Lung (tissue), 16 donors: ENCODE measurements around the gene BLOC1S4. TPM values are rescaled to one million over a fixed set of nuclear protein-coding genes. Genes with fewer than 3 reads are reported as not detected.
A peak's percentile ranks its signal among the peaks of the same experiment; 100 is the strongest.

Source experiments
- ATAC-seq: fragments of 200-7000 bp; cut with Tn5 transposase; one replicate; pipeline ENCODE4 v1.9.1; 2020; ENCODE audit warnings: moderate number of reproducible peaks; ENCODE audit not compliant: insufficient read depth, low FRiP score
- DNase-seq, 3 donors: peaks; one replicate each; pipeline ENCODE4 v3.0.0-alpha.2; 2013 to 2017
- H3K27ac ChIP-seq, 2 donors: one replicate each; pipeline ENCODE4 v1.5.1; 2013; ENCODE audit warnings: mild to moderate bottlenecking in 2 of 2, moderate library complexity in 2 of 2, control low read depth in 1 of 2, inconsistent platforms in 1 of 2, low read depth in 1 of 2, low read length in 1 of 2
- H3K27me3 ChIP-seq, 3 donors: one replicate each; pipeline ENCODE4 v1.5.1; 2013; ENCODE audit warnings: low read length in 2 of 3; ENCODE audit not compliant: control insufficient read depth in 3 of 3, insufficient read depth in 3 of 3
- H3K36me3 ChIP-seq, 4 donors: one replicate each; pipeline ENCODE4 v1.5.1; 2013; ENCODE audit warnings: low read length in 4 of 4, mild to moderate bottlenecking in 1 of 4, moderate library complexity in 1 of 4; ENCODE audit not compliant: control insufficient read depth in 4 of 4, insufficient read depth in 4 of 4
- H3K4me1 ChIP-seq, 5 donors: one replicate each; pipeline ENCODE4 v1.5.1; 2013; ENCODE audit warnings: low read length in 5 of 5, mild to moderate bottlenecking in 2 of 5, moderate library complexity in 1 of 5; ENCODE audit not compliant: control insufficient read depth in 5 of 5, insufficient read depth in 5 of 5
- H3K4me3 ChIP-seq: one replicate; pipeline ENCODE4 v1.5.1; 2013; ENCODE audit warnings: mild to moderate bottlenecking, control low read depth, moderate library complexity
- H3K9ac ChIP-seq, 2 donors: one replicate each; pipeline ENCODE4 v1.5.1; 2013; ENCODE audit warnings: low read length in 2 of 2, control low read depth in 1 of 2; ENCODE audit not compliant: insufficient read depth in 1 of 2
- H3K9me3 ChIP-seq, 4 donors: one replicate each; pipeline ENCODE4 v1.5.1; 2013; ENCODE audit warnings: low read length in 3 of 4, mild to moderate bottlenecking in 1 of 4, moderate library complexity in 1 of 4; ENCODE audit not compliant: control insufficient read depth in 4 of 4, insufficient read depth in 3 of 4
- CTCF ChIP-seq: IDR thresholded peaks from 2 replicates; pipeline ENCODE4 v1.5.1; 2012; ENCODE audit warnings: mild to moderate bottlenecking; ENCODE audit errors: control extremely low read depth, extremely low read depth
- WGBS, 2 donors: extraction: QIAGEN DNeasy Blood & Tissue Kit; methylation state at CpG; one replicate each; pipeline ENCODE4 v1.1.7; 2013; 5-methylcytosine and 5-hydroxymethylcytosine counted together
- long read RNA-seq, 5 donors: transcript quantifications; one replicate each; lab custom pipeline, GENCODE V29; 2026
- polyA plus RNA-seq, 2 donors: library from polyadenylated mRNA; stranded (reverse); fragments of 200-250 nt; gene quantifications; one replicate each; pipeline ENCODE4 v1.2.1, GENCODE V29; 2013
- total RNA-seq, 2 donors: library from RNA; depleted of rRNA in 1 of 2; stranded (reverse); fragments of >200 nt in 1 of 2; gene quantifications; one replicate each; pipeline ENCODE4 v1.2.1, GENCODE V29; 2014 to 2021
- donor health status: control.
- donor health status: control.
- donor health status: Bipolar disorder and iron deficiency.
- donor health status: healthy.
- donor health status: DM: yes; HTN: yes; CAD: no.

Gene BLOC1S4
- total RNA-seq (10 to 100 TPM in 1 of 2 donors, 1 to 10 TPM in 1; 8.0 to 15.2 TPM), polyA plus RNA-seq (10 to 100 TPM in 1 of 2 donors, 1 to 10 TPM in 1; 9.5 to 13.7 TPM)
- long read RNA-seq, donor 1, transcript BLOC1S4-201 (1 exons, 1,617 nt) = major isoform, 25 of 25 reads
- long read RNA-seq, donor 1, partial matches to known transcripts = 0 of 25 reads
- long read RNA-seq, donor 1, other reads (novel, unspliced or antisense) = 0 of 25 reads
- long read RNA-seq, donor 2, transcript BLOC1S4-201 (1 exons, 1,617 nt) = major isoform, 16 of 16 reads
- long read RNA-seq, donor 2, partial matches to known transcripts = 0 of 16 reads
- long read RNA-seq, donor 2, other reads (novel, unspliced or antisense) = 0 of 16 reads
- long read RNA-seq, donor 3, transcript BLOC1S4-201 (1 exons, 1,617 nt) = major isoform, 8 of 8 reads
- long read RNA-seq, donor 3, partial matches to known transcripts = 0 of 8 reads
- long read RNA-seq, donor 3, other reads (novel, unspliced or antisense) = 0 of 8 reads
- long read RNA-seq, donor 4, transcript BLOC1S4-201 (1 exons, 1,617 nt) = major isoform, 14 of 14 reads
- long read RNA-seq, donor 4, partial matches to known transcripts = 0 of 14 reads
- long read RNA-seq, donor 4, other reads (novel, unspliced or antisense) = 0 of 14 reads
- long read RNA-seq, donor 5, transcript BLOC1S4-201 (1 exons, 1,617 nt) = major isoform, 28 of 28 reads
- long read RNA-seq, donor 5, partial matches to known transcripts = 0 of 28 reads
- long read RNA-seq, donor 5, other reads (novel, unspliced or antisense) = 0 of 28 reads

- DNase-seq (peak; percentile 92 to 97 (median 93)), ATAC-seq (peak; percentile 97)
- H3K36me3 ChIP-seq = no peaks in the 10 kb centered on the region
- H3K27me3 ChIP-seq = no peaks in the 10 kb centered on the region
- 0% methylated on average over 96 to 109 of the region's 109 CpGs for WGBS, 2 donors
- peak within 1 kb of the TSS; percentile 68 to 78 for H3K9ac ChIP-seq
- no peak for TF ChIP-seq CTCF
- H3K4me3 ChIP-seq = peak within 1 kb of the TSS; percentile 89
- H3K27ac ChIP-seq = peak within 1 kb of the TSS; percentile 96
- H3K9me3 ChIP-seq = no peaks in the 10 kb centered on the region
- H3K4me1 ChIP-seq = peaks cover 0 to 7% (median 0%) of the 10 kb centered on the region in 5 donors
Measured at GRCh38 chr4:6716018-6716911, at the start of gene BLOC1S4. Gene BLOC1S4 (plus strand): TSS chr4:6716174. CDS start chr4:6716210, 36 bp downstream.

- peaks cover 0 to 15% (median 15%) of the 10 kb centered on the region in 3 donors for H3K27me3 ChIP-seq
- 81 to 86% methylated on average over 11 of the region's 11 CpGs for WGBS, 2 donors
- peaks cover 0 to 8% (median 5%) of the 10 kb centered on the region in 5 donors for H3K4me1 ChIP-seq
- H3K9me3 ChIP-seq = peaks cover 0 to 3% (median under 1%) of the 10 kb centered on the region in 4 donors
- no peak overlapping the region for H3K4me3 ChIP-seq
- peaks cover 0 to 3% (median under 1%) of the 10 kb centered on the region in 4 donors for H3K36me3 ChIP-seq
- no peak overlapping the region for H3K27ac ChIP-seq
- DNase-seq (no peak), ATAC-seq (no peak)
- H3K9ac ChIP-seq = no peak overlapping the region
- TF ChIP-seq CTCF = no peak
Measured at GRCh38 chr4:6668391-6668790, 47.6 kb upstream of the BLOC1S4 start.

GRCh38 chr4:6671648-6672047 lies 44.3 kb upstream of the BLOC1S4 start:
- no peak for TF ChIP-seq CTCF
- H3K27me3 ChIP-seq = no peaks in the 10 kb centered on the region

More at GRCh38 chr4:6671648-6672047, 44.3 kb upstream of the BLOC1S4 start:
- WGBS, 2 donors = 93 to 100% methylated on average over 1 of the region's 1 CpG
- ATAC-seq (no peak), DNase-seq (no peak)
- Histone ChIP-seq H3K27ac (no peak overlapping the region), H3K4me3 (no peak overlapping the region), H3K9ac (no peak overlapping the region), H3K36me3 (peaks cover 0 to 10% (median 2%) of the 10 kb centered on the region in 4 donors), H3K9me3 (no peaks in the 10 kb centered on the region), H3K4me1 (peaks cover 8 to 22% (median 17%) of the 10 kb centered on the region in 5 donors)
